Naive thymus-derived CD4-positive, alpha-beta T cell (primary cell): ENCODE data around the gene IL6ST. TPM values are rescaled to one million over a fixed set of nuclear protein-coding genes. Genes with fewer than 3 reads are reported as not detected.

Source experiments
- ATAC-seq: fragments of 150-1000 bp; cut with Tn5 transposase; 2 replicates; pipeline ENCODE4 v1.10.0; 2021; ENCODE audit warnings: mild to moderate bottlenecking, moderate library complexity
- CTCF ChIA-PET: fragments of 350-600 bp; sonication (Branson Sonifier 250); formaldehyde crosslinking; loops from one replicate; lab custom pipeline; 2021; ENCODE audit warnings: antibody characterized with exemption; lab: Charles Lee
- POLR2A ChIA-PET: fragments of 350-600 bp; sonication (Branson Sonifier 250); formaldehyde crosslinking; loops from one replicate; lab custom pipeline; 2021; ENCODE audit warnings: antibody characterized with exemption, inconsistent platforms; lab: Charles Lee
- DNase-seq, 9 donors: peaks; one replicate each; pipeline versions ENCODE4 v3.0.0 to v3.0.0-alpha.2; 2020 to 2022; ENCODE audit warnings: mixed read lengths in 1 of 9
- H3K27ac ChIP-seq: one replicate; pipeline ENCODE4 v1.7.0; 2013; ENCODE audit warnings: mild to moderate bottlenecking, low read depth, low read length, moderate library complexity
- H3K27me3 ChIP-seq, 2 donors: one replicate each; pipeline ENCODE4 v1.7.0; 2013; ENCODE audit warnings: low read length in 2 of 2, mild to moderate bottlenecking in 2 of 2, moderate library complexity in 2 of 2; ENCODE audit not compliant: control insufficient read depth in 2 of 2, insufficient read depth in 2 of 2
- H3K36me3 ChIP-seq, 3 experiments: 1 replicate in 2 of 3; 2 replicates in 1 of 3; pipeline ENCODE4 v1.7.0; 2013; ENCODE audit warnings: low read length in 3 of 3, mild to moderate bottlenecking in 3 of 3, moderate library complexity in 1 of 3; ENCODE audit not compliant: insufficient read depth in 3 of 3, control insufficient read depth in 2 of 3
- H3K4me1 ChIP-seq, 2 donors: one replicate each; pipeline ENCODE4 v1.7.0; 2013; ENCODE audit warnings: low read length in 2 of 2, mild to moderate bottlenecking in 2 of 2, moderate library complexity in 1 of 2; ENCODE audit not compliant: control insufficient read depth in 2 of 2, insufficient read depth in 2 of 2
- H3K4me3 ChIP-seq: 2 replicates; pipeline ENCODE4 v1.7.0; 2013; ENCODE audit warnings: mild to moderate bottlenecking, low read length
- H3K9me3 ChIP-seq, 3 experiments: 1 replicate in 2 of 3; 2 replicates in 1 of 3; pipeline ENCODE4 v1.7.0; 2013; ENCODE audit warnings: low read length in 3 of 3; ENCODE audit not compliant: control insufficient read depth in 2 of 3
- H3K27ac Mint-ChIP-seq, 9 donors: one replicate each; pipeline ENCODE4 v1.8.0; 2020 to 2022; ENCODE audit warnings: mixed read lengths in 9 of 9, mild to moderate bottlenecking in 8 of 9, moderate library complexity in 5 of 9, inconsistent platforms in 2 of 9
- H3K27me3 Mint-ChIP-seq, 5 donors: one replicate each; pipeline ENCODE4 v1.8.0; 2021 to 2022; ENCODE audit warnings: mixed read lengths in 5 of 5, mild to moderate bottlenecking in 1 of 5
- H3K36me3 Mint-ChIP-seq, 5 donors: one replicate each; pipeline ENCODE4 v1.8.0; 2020 to 2022; ENCODE audit warnings: mixed read lengths in 5 of 5, mild to moderate bottlenecking in 3 of 5, inconsistent platforms in 1 of 5
- H3K4me1 Mint-ChIP-seq, 7 donors: one replicate each; pipeline ENCODE4 v1.8.0; 2020 to 2022; ENCODE audit warnings: mixed read lengths in 7 of 7, mild to moderate bottlenecking in 3 of 7, inconsistent platforms in 1 of 7
- H3K4me3 Mint-ChIP-seq, 10 donors: one replicate each; pipeline ENCODE4 v1.8.0; 2020 to 2022; ENCODE audit warnings: mild to moderate bottlenecking in 10 of 10, mixed read lengths in 10 of 10, moderate library complexity in 6 of 10, inconsistent platforms in 2 of 10
- H3K9me3 Mint-ChIP-seq, 11 donors: one replicate each; pipeline ENCODE4 v1.8.0; 2020 to 2022; ENCODE audit warnings: mixed read lengths in 11 of 11, mild to moderate bottlenecking in 4 of 11, inconsistent platforms in 1 of 11, moderate library complexity in 1 of 11
- intact Hi-C, 2 donors: fragments of 100-400 bp; cut with micrococcal nuclease; formaldehyde crosslinking; loops; one replicate each; pipeline ENCODE4 v1.15.1; 2023
- polyA plus RNA-seq, 2 donors: library from polyadenylated mRNA; unstranded; fragments of 300-500 nt; fragmentation: Illumina TruSeq; gene quantifications; one replicate each; pipeline ENCODE4 v1.2.3, GENCODE V29; 2021
- total RNA-seq, 6 experiments: library from RNA in 5 of 6; stranded (reverse) in 5 of 6; gene quantifications; 1 replicate in 5 of 6; 2 replicates in 1 of 6; pipeline ENCODE4 v1.2.3 and lab custom pipeline; 2021 to 2026

Gene IL6ST
- total and polyA plus RNA-seq, 7 experiments from 2014 or later: 101 to 372 (median 225) TPM

DNA sequence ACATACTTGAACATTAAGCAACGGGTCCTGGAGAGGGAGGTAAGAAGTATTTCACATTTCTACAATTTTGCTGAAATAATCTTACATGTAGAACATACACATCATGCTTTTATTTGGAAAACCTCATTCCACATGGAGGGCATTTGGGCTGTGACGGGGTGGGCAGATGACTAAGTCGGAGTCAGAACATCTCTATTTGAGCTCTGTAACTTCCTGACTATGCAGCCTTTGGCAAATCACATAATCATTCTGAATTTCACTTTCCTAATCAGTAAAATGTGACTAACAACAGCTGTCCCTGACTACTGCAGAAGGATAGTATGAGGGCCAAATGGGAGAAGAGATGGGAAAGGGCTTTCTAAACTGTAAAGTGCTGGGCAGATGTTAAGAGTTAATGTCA, 17.1 kb upstream of the IL6ST start:
- Mint-ChIP-seq H3K4me1 (peaks cover 26 to 53% (median 50%) of the 10 kb centered on the region in 7 donors), H3K4me3 (peak overlapping the region; percentile 13 to 84 (median 66)), H3K9me3 (peaks cover 0 to 7% (median 4%) of the 10 kb centered on the region in 11 donors), H3K36me3 (peaks cover 4 to 8% (median 5%) of the 10 kb centered on the region in 5 donors), H3K27me3 (no peaks in the 10 kb centered on the region), H3K27ac (peak overlapping the region; percentile 71 to 96 (median 89))
- POLR2A ChIA-PET: interaction anchor here (0.5 to 3.8 kb wide), 28 partner anchors 10 to 802 kb away, joined by 3 to 56 read pairs (median 4); partner anchors contain the start of gene IL6ST
- DNase-seq (no peak), ATAC-seq (peak; percentile 18)
- CTCF ChIA-PET: interaction anchor here (1.1 to 1.7 kb wide), 5 partner anchors 10 to 83 kb away, joined by 4 to 8 read pairs (median 6); partner anchors contain the start of gene IL6ST
- no peaks in the 10 kb centered on the region for H3K27me3 ChIP-seq
- peaks cover 26% of the 10 kb centered on the region in 2 donors for H3K4me1 ChIP-seq
- no peaks in the 10 kb centered on the region for H3K9me3 ChIP-seq
- H3K27ac ChIP-seq: peak overlapping the region; percentile 57
- H3K36me3 ChIP-seq: no peaks in the 10 kb centered on the region
- intact Hi-C loops: loop anchor here (1.0 to 5.0 kb wide), 7 partner anchors 9 to 315 kb away; no protein-coding TSS in a partner anchor
- H3K4me3 ChIP-seq: no peak overlapping the region

DNA sequence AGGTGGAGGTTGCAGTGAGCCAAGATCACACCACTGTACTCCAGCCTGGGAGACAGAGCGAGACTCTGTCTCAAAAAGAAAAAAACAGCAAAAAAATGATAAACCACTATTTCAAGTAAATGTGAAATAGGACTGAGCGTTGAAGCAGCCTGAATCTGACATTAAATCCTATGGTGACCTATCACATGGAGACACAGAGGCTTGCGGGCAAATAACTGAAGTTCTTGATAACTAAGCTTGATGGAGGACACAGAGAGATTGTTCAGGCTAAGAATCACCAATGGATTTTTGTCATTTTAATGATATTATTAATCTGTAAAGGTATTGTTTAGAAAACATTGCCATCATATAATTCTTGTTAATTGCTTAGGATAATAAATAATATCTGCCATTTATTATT, 15.7 kb upstream of the IL6ST start:
- Mint-ChIP-seq H3K4me3 (no peak overlapping the region), H3K9me3 (peaks cover 0 to 2% (median 0%) of the 10 kb centered on the region in 11 donors), H3K27me3 (peaks cover 0 to 2% (median 0%) of the 10 kb centered on the region in 5 donors), H3K27ac (peak overlapping the region in 7 of 9 donors; percentile 45 to 96 (median 82)), H3K4me1 (peaks cover 33 to 59% (median 55%) of the 10 kb centered on the region in 7 donors), H3K36me3 (peaks cover 0 to 4% (median 0%) of the 10 kb centered on the region in 5 donors)
- DNase-seq (no peak), ATAC-seq (no peak)
- Histone ChIP-seq H3K27me3 (no peaks in the 10 kb centered on the region), H3K4me1 (peaks cover 26 to 34% of the 10 kb centered on the region in 2 donors), H3K36me3 (no peaks in the 10 kb centered on the region), H3K27ac (no peak overlapping the region), H3K9me3 (no peaks in the 10 kb centered on the region), H3K4me3 (no peak overlapping the region)
- intact Hi-C loops: loop anchor here in 1 of 2 donors (5.0 kb wide), 1 partner anchor 317 kb away; no protein-coding TSS in a partner anchor
- ChIA-PET POLR2A (interaction anchor here (0.6 to 3.8 kb wide), 9 partner anchors 8 to 900 kb away, joined by 3 to 56 read pairs (median 3); partner anchors contain the start of genes DHX29 and IL6ST), CTCF (interaction anchor here (0.7 to 1.2 kb wide), 2 partner anchors 16 to 28 kb away, joined by 3 read pairs; no protein-coding TSS in a partner anchor)

DNA sequence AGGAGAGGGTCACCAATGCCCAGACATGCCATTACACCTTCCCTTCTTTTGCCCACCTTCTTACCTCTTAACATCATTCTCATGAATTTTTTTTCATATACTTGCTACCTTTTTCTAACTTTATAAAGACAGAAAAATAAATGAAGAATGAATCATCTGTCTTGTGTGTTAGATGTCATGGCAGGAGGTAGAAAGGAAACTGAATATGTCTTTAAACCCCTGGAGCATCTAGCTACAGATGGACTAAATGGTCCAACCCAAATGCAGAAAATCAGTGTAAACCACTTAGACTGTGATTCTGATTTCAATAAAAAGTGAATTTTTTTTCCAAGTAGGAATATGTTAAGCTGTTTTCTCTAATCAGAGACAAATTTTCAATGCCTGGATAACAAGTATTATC, 11.8 kb upstream of the IL6ST start:
- Histone ChIP-seq H3K27ac (peak overlapping the region; percentile 48), H3K9me3 (peaks cover 0 to 4% (median 0%) of the 10 kb centered on the region in 3 experiments), H3K36me3 (no peaks in the 10 kb centered on the region), H3K4me1 (peaks cover 9 to 18% of the 10 kb centered on the region in 2 donors), H3K4me3 (no peak overlapping the region), H3K27me3 (no peaks in the 10 kb centered on the region)
- no peak for ATAC-seq
- CTCF ChIA-PET: no interaction called here
- Mint-ChIP-seq H3K4me3 (peak overlapping the region in 8 of 10 donors; percentile 11 to 74 (median 57)), H3K36me3 (peaks cover 0 to 15% (median 0%) of the 10 kb centered on the region in 5 donors), H3K27ac (peak overlapping the region in 8 of 9 donors; percentile 40 to 88 (median 76)), H3K9me3 (peaks cover 0 to 13% (median 3%) of the 10 kb centered on the region in 11 donors), H3K27me3 (peaks cover 0 to 2% (median 0%) of the 10 kb centered on the region in 5 donors), H3K4me1 (peaks cover 20 to 64% (median 55%) of the 10 kb centered on the region in 7 donors)
- intact Hi-C loops: loop anchor here in 1 of 2 donors (1.0 kb wide), 1 partner anchor 11 kb away; no protein-coding TSS in a partner anchor
- DNase-seq: no peak
- POLR2A ChIA-PET: interaction anchor here (0.6 to 3.7 kb wide), 5 partner anchors 11 to 118 kb away, joined by 3 to 26 read pairs (median 4); partner anchors contain the start of gene IL6ST

DNA sequence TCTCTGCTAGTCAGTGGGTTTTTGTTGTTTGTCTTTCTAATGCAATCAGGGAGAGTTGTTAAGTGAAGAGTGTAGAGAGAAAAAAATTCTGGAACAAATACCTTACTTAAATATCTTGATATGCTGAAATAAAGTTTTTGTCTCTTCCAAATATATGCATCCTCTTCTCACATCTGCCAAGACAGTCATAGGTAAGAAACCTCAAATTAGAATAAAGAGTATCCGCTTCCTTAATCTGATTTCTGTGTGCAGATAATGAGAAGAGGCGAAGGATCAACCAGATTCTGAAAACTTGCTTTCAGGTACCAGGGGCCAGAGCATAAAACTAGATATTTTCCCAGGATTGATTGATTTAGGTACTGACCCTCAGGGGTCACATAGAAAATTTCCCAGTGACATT, 11.3 kb upstream of the IL6ST start:
- H3K36me3 Mint-ChIP-seq: peaks cover 0 to 15% (median 0%) of the 10 kb centered on the region in 5 donors
- no peaks in the 10 kb centered on the region for H3K27me3 ChIP-seq
- H3K27ac Mint-ChIP-seq: peak overlapping the region in 8 of 9 donors; percentile 40 to 88 (median 76)
- peaks cover 0 to 2% (median 0%) of the 10 kb centered on the region in 5 donors for H3K27me3 Mint-ChIP-seq
- H3K36me3 ChIP-seq: no peaks in the 10 kb centered on the region
- peaks cover 17 to 61% (median 50%) of the 10 kb centered on the region in 7 donors for H3K4me1 Mint-ChIP-seq
- intact Hi-C loops: loop anchor here in 1 of 2 donors (1.0 kb wide), 1 partner anchor 11 kb away; no protein-coding TSS in a partner anchor
- peak in 3 of 9 donors; percentile 31 to 44 (median 41) for DNase-seq
- H3K27ac ChIP-seq: peak overlapping the region; percentile 48
- ChIA-PET CTCF (no interaction called here), POLR2A (interaction anchor here (0.6 to 3.7 kb wide), 5 partner anchors 11 to 119 kb away, joined by 3 to 26 read pairs (median 4); partner anchors contain the start of gene IL6ST)
- H3K4me3 Mint-ChIP-seq: peak overlapping the region in 9 of 10 donors; percentile 11 to 74 (median 56)
- peaks cover 0 to 4% (median 0%) of the 10 kb centered on the region in 3 experiments for H3K9me3 ChIP-seq
- H3K4me1 ChIP-seq: peaks cover 5 to 13% of the 10 kb centered on the region in 2 donors
- no peak overlapping the region for H3K4me3 ChIP-seq
- peak; percentile 57 for ATAC-seq
- H3K9me3 Mint-ChIP-seq: peaks cover 0 to 14% (median 3%) of the 10 kb centered on the region in 11 donors

DNA sequence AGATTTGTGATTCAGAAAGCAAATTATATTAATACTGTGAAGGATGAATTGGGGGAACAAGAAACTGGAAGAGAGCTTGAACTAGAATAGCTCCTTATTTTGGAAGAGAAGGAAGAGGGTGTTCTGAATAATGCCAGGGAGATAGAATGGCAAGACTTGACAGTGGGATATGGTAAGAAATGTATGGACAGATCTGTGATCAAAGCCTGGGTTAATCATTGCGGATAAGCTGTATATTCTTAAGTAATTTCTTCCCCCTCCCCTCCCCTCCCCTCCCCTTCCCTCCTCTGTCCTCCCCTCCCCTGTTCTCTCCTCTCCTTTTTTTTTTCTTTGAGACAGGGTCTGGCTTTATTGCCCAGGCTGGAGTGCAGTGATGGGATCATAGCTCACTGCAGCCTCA, 10.1 kb upstream of the IL6ST start:
- intact Hi-C loops: no loop called here
- no peaks in the 10 kb centered on the region for H3K36me3 ChIP-seq
- POLR2A ChIA-PET: interaction anchor here (1.1 to 3.7 kb wide), 2 partner anchors 10 to 93 kb away, joined by 3 to 26 read pairs; partner anchors contain the start of gene IL6ST
- DNase-seq: no peak
- H3K9me3 Mint-ChIP-seq: peaks cover 0 to 14% (median 3%) of the 10 kb centered on the region in 11 donors
- H3K36me3 Mint-ChIP-seq: peaks cover 0 to 13% (median 0%) of the 10 kb centered on the region in 5 donors
- H3K4me3 ChIP-seq: no peak overlapping the region
- no peak for ATAC-seq
- H3K27me3 Mint-ChIP-seq: peaks cover 0 to 2% (median 0%) of the 10 kb centered on the region in 5 donors
- H3K4me1 ChIP-seq: peaks cover 0 to 11% of the 10 kb centered on the region in 2 donors
- H3K9me3 ChIP-seq: peaks cover 0 to 4% (median 0%) of the 10 kb centered on the region in 3 experiments
- no peak overlapping the region for H3K27ac ChIP-seq
- H3K4me1 Mint-ChIP-seq: peaks cover 11 to 50% (median 37%) of the 10 kb centered on the region in 7 donors
- CTCF ChIA-PET: no interaction called here
- peak overlapping the region in 6 of 9 donors; percentile 29 to 85 (median 67) for H3K27ac Mint-ChIP-seq
- no peaks in the 10 kb centered on the region for H3K27me3 ChIP-seq
- no peak overlapping the region for H3K4me3 Mint-ChIP-seq

DNA sequence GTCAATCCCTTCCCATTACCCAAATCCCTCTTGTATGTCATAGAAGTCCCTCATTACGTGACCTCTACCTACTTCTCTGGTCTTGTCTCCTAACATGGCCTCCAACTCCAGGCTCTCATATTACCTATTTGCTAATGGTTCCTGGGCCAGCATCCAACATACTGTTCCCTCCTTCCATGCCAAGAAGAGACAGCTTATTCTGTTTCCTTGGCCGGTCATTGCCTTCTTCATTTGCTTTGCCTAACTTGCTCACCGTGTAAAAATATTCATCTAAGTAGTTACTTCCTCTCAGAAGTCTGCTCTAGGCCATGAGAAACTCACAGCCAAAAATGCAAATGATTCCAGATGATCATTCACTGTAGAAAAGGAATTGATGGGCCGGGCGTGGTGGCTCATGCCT, 8.9 kb upstream of the IL6ST start:
- Histone ChIP-seq H3K9me3 (peaks cover 0 to 4% (median 0%) of the 10 kb centered on the region in 3 experiments), H3K27ac (no peak overlapping the region), H3K4me1 (peaks cover 0 to 11% of the 10 kb centered on the region in 2 donors), H3K27me3 (no peaks in the 10 kb centered on the region), H3K4me3 (no peak overlapping the region), H3K36me3 (no peaks in the 10 kb centered on the region)
- CTCF ChIA-PET: no interaction called here
- POLR2A ChIA-PET: interaction anchor here (1.0 to 3.7 kb wide), 4 partner anchors 8 to 14 kb away, joined by 3 to 30 read pairs (median 18); partner anchors contain the start of gene IL6ST
- no peak for DNase-seq
- H3K27ac Mint-ChIP-seq: peak overlapping the region in 3 of 9 donors; percentile 9 to 77 (median 68)
- ATAC-seq: no peak
- intact Hi-C loops: loop anchor here in 1 of 2 donors (1.0 kb wide), 1 partner anchor 9 kb away; no protein-coding TSS in a partner anchor
- peaks cover 0 to 13% (median 0%) of the 10 kb centered on the region in 5 donors for H3K36me3 Mint-ChIP-seq
- peaks cover 11 to 44% (median 34%) of the 10 kb centered on the region in 7 donors for H3K4me1 Mint-ChIP-seq
- peaks cover 0 to 2% (median 0%) of the 10 kb centered on the region in 5 donors for H3K27me3 Mint-ChIP-seq
- no peak overlapping the region for H3K4me3 Mint-ChIP-seq
- peaks cover 0 to 14% (median 3%) of the 10 kb centered on the region in 11 donors for H3K9me3 Mint-ChIP-seq
